HEK293 (cell line): ENCODE data around the gene DGCR6L.

Experiments
- CTCF ChIA-PET: fragments of 350-600 bp; formaldehyde crosslinking; extraction: SDS; loops from one replicate; lab custom pipeline; 2021; ENCODE audit warnings: antibody characterized with exemption; lab: Yijun Ruan, JAX
- POLR2A ChIA-PET: fragments of 300-600 bp; formaldehyde crosslinking; extraction: SDS; loops from one replicate; lab custom pipeline; 2020; ENCODE audit warnings: antibody characterized with exemption, inconsistent platforms; lab: Yijun Ruan, JAX
- H3K27ac ChIP-seq: fragments of 200-500 bp; sonication (Bioruptor generic); 2 replicates; pipeline ENCODE4 v1.5.1; 2014; ENCODE audit warnings: low read depth, low read length, control low read depth, inconsistent platforms; ENCODE audit errors: extremely low read depth
- H3K36me3 ChIP-seq, 2 experiments: fragments of 200-500 bp in 1 of 2; sonication (Bioruptor generic) in 1 of 2; 1 replicate in 1 of 2; 2 replicates in 1 of 2; pipeline ENCODE4 v1.5.1; 2014 to 2017; ENCODE audit warnings: inconsistent platforms in 2 of 2, low read length in 2 of 2; ENCODE audit not compliant: control insufficient read depth in 2 of 2, insufficient read depth in 1 of 2
- H3K4me1 ChIP-seq: fragments of 200-500 bp; sonication (Bioruptor generic); 2 replicates; pipeline ENCODE4 v1.5.1; 2014; ENCODE audit warnings: mild to moderate bottlenecking, low read length, inconsistent platforms; ENCODE audit not compliant: control insufficient read depth, insufficient read depth
- H3K4me3 ChIP-seq: 2 replicates; pipeline ENCODE4 v1.5.1; 2011; ENCODE audit warnings: low read depth, mild to moderate bottlenecking, control low read depth, low read length, moderate library complexity
- H3K9me3 ChIP-seq: fragments of 200-500 bp; sonication (Bioruptor generic); 2 replicates; pipeline ENCODE4 v1.5.1; 2014; ENCODE audit warnings: low read depth, low read length, inconsistent platforms; ENCODE audit not compliant: control insufficient read depth, insufficient read depth
- GLIS1 ChIP-seq: fragments of 450-650 bp; formaldehyde crosslinking; IDR thresholded peaks from 2 replicates; pipeline ENCODE4 v1.5.1; 2016; ENCODE audit warnings: missing biosample characterization, missing genetic modification characterization
- KLF1 ChIP-seq: fragments of 450-650 bp; formaldehyde crosslinking; IDR thresholded peaks from 2 replicates; pipeline ENCODE4 v1.5.1; 2016; ENCODE audit warnings: missing biosample characterization, missing genetic modification characterization
- MYNN ChIP-seq: fragments of 450-650 bp; formaldehyde crosslinking; IDR thresholded peaks from 2 replicates; pipeline ENCODE4 v1.5.1; 2016; ENCODE audit warnings: missing biosample characterization, missing genetic modification characterization, borderline replicate concordance
- PRDM10 ChIP-seq: fragments of 450-650 bp; formaldehyde crosslinking; IDR thresholded peaks from 2 replicates; pipeline ENCODE4 v1.5.1; 2016; ENCODE audit warnings: missing biosample characterization, missing genetic modification characterization
- ZIC2 ChIP-seq: fragments of 450-650 bp; formaldehyde crosslinking; IDR thresholded peaks from 2 replicates; pipeline ENCODE4 v1.5.1; 2016; ENCODE audit warnings: missing biosample characterization, missing genetic modification characterization
- ZNF18 ChIP-seq: fragments of 450-650 bp; formaldehyde crosslinking; IDR thresholded peaks from 2 replicates; pipeline ENCODE4 v1.5.1; 2016; ENCODE audit warnings: missing biosample characterization, missing genetic modification characterization
- ZNF341 ChIP-seq: fragments of 450-650 bp; formaldehyde crosslinking; IDR thresholded peaks from 2 replicates; pipeline ENCODE4; 2016; ENCODE audit warnings: low read depth, missing biosample characterization, missing genetic modification characterization
- ZNF488 ChIP-seq: fragments of 450-650 bp; formaldehyde crosslinking; IDR thresholded peaks from 2 replicates; pipeline ENCODE4 v1.5.1; 2016; ENCODE audit warnings: missing biosample characterization, missing genetic modification characterization
- ZNF558 ChIP-seq: fragments of 450-650 bp; formaldehyde crosslinking; IDR thresholded peaks from 2 replicates; pipeline ENCODE4 v1.5.1; 2016; ENCODE audit warnings: missing biosample characterization, missing genetic modification characterization
- ZNF830 ChIP-seq: fragments of 450-650 bp; IDR thresholded peaks from 2 replicates; pipeline ENCODE4 v1.5.0; 2018; ENCODE audit warnings: missing biosample characterization, missing genetic modification characterization, low read depth, mild to moderate bottlenecking, moderate library complexity

The DGCR6L gene

DNA sequence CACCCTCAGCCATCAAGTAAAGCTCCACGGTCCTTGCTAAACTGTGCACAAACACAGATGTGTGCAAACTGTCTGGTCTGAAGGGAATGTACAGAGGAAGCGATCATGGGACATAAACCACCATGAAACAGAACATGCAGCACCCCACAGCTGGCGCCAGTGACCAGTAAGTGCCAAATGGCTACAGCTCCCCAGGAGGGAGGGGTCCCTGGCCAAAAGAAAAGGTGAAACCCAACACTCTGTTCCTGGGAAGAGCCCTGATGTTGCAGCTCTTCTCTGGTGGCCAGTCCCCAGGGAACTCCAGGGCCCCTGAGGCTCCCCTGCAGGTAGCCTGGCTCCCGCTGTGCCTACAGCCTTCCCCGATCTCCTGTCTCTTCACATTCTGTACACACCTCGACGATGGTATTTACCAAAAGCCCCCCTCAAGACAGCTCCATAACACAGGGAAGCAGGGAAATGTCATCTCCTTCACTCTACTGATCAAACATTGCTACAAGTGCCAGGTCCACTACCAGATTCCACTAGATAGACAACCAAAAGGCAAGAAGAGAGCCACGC is 2.9 kb downstream of the DGCR6L start:
- H3K9me3 ChIP-seq = no peaks in the 10 kb centered on the region
- no peak overlapping the region for H3K27ac ChIP-seq

DNA sequence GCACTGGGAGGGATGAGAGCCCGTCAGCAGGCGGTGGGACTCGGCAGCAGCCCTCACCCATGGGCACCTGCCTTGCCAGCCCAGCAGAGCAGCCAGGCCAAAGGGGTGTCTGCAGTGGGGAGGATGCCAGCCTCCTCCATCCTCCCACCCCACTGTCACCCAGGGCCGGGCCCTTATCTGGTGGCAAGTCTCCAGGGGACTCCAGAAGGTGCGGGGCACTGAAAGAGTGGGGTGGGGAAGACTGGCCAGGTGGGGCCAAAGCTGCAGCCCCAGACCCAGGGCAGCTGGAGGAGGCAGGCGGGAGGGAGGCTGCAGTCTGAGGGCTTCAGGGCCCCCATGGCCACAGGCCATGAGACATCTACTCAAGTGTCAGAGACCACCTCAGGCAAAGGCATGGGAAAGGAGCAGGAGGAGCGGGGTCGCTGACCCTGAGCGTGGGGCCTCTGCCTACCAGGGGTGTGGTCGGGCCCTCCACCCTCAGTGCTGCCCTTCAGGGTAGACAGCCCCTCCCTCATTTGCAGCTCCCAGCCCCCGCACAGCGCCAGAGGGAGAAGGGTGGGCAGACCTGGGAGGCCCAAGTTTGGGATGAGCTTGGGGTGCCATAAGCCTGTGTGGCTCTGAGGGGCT is 3.5 kb downstream of the DGCR6L start:
- ChIA-PET POLR2A (no interaction called here), CTCF (interaction anchor here (0.8 to 4.5 kb wide), 7 partner anchors 11 to 192 kb away, joined by 3 to 20 read pairs (median 4); partner anchors contain the start of genes MED15 and ZNF74)
- H3K27ac ChIP-seq = no peak overlapping the region
- H3K4me3 ChIP-seq = no peak overlapping the region
- TF ChIP-seq KLF1 (tag by site-specific recombination) (peak; percentile 21; the same call in 1 of the 2 replicates), ZNF488 (tag by site-specific recombination) (no peak)
- no peaks in the 10 kb centered on the region for H3K9me3 ChIP-seq
- H3K4me1 ChIP-seq = peaks cover 4% of the 10 kb centered on the region; the same call in 1 of the 2 replicates
- H3K36me3 ChIP-seq = peaks cover 0 to 14% of the 10 kb centered on the region in 2 experiments; a peak in 1 of 3 replicates

More for the DNA sequence above, 2.9 kb downstream of the DGCR6L start:
- ChIA-PET CTCF (interaction anchor here (0.6 to 4.5 kb wide), 13 partner anchors 11 to 202 kb away, joined by 3 to 20 read pairs (median 3); partner anchors contain the start of genes MED15 and ZNF74), POLR2A (no interaction called here)
- peaks cover 0 to 14% of the 10 kb centered on the region in 2 experiments; a peak in 1 of 3 replicates for H3K36me3 ChIP-seq
- H3K4me1 ChIP-seq = peaks cover 4% of the 10 kb centered on the region; the same call in 1 of the 2 replicates
- no peak overlapping the region for H3K4me3 ChIP-seq
- TF ChIP-seq MYNN (tag by site-specific recombination) (no peak), ZNF18 (tag by site-specific recombination) (no peak), ZNF558 (tag by site-specific recombination) (no peak), ZNF341 (tag by site-specific recombination) (peak; percentile 34; the same call in 1 of the 2 replicates), ZIC2 (tag by site-specific recombination) (peak; percentile 75), PRDM10 (tag by site-specific recombination) (0 out of 2 replicates have a peak, but pooled peaks have one; percentile 14)

DNA sequence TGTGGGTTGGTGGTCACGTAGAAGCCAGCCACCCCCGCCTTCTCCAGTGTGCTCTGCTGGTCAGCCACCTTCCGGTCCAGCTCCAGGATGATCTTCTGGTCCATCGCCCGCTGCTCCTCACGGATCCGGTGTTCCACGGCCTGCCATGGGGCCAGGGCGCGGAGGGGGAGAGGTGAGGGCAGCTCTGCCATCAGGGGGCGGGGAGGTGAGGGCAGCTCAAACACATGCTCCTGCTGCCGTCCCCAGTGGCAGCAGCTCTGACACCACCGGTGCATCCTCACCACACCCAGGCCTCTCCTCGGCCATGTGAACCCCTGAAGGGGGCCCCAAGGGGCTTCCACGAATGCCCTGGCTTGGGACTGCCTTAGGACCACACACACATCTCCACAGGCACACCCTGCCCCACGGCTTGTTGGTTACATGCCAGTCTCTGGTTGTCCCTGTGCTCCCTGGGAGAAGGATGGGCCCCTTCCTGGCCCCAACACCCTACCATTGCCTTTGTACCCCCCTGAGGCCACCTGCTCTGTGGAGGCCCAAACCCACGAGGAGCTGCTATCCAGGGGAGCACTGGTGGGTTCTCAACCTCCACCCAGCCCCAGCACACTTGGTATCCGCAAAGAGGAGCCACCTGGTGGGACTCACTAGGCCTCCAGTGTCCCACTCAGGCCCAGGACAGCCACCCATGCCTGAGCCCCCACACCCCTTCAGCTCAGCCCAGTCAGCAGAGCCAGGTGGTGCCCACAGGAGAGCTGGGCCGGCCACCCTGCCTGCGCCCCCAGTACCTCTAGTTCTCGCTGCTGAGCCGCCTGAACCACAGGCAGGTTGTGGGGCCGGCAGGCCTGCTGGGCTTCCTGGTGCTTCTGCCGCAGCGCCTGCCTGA is 4.3 kb downstream of the DGCR6L start:
- CTCF ChIA-PET = interaction anchor here (4.5 kb wide), 1 partner anchor 159 kb away, joined by 20 read pairs; no protein-coding TSS in a partner anchor
- H3K4me3 ChIP-seq = no peak overlapping the region
- POLR2A ChIA-PET = no interaction called here
- peaks cover 0 to 14% of the 10 kb centered on the region in 2 experiments; a peak in 1 of 3 replicates for H3K36me3 ChIP-seq
- no peak for TF ChIP-seq ZNF830 (tag by site-specific recombination)
- TF ChIP-seq ZIC2 (tag by site-specific recombination) = peak; percentile 30; the same call in 1 of the 2 replicates
- peak; percentile 91 for TF ChIP-seq GLIS1 (tag by site-specific recombination)
- H3K27ac ChIP-seq = no peak overlapping the region
- no peaks in the 10 kb centered on the region for H3K9me3 ChIP-seq
- H3K4me1 ChIP-seq = peaks cover 4% of the 10 kb centered on the region; the same call in 1 of the 2 replicates
